ENCODE results near the gene RIPOR2. TPM values are rescaled to one million over a fixed set of nuclear protein-coding genes. Genes with fewer than 3 reads are reported as not detected.

RIPOR2 gene
- total and polyA plus RNA-seq, 2 of the 13 experiments (the other 11 are each of a cell fraction or from before 2014, with no cell fraction given), result 0.02 to 0.05 TPM

DNA sequence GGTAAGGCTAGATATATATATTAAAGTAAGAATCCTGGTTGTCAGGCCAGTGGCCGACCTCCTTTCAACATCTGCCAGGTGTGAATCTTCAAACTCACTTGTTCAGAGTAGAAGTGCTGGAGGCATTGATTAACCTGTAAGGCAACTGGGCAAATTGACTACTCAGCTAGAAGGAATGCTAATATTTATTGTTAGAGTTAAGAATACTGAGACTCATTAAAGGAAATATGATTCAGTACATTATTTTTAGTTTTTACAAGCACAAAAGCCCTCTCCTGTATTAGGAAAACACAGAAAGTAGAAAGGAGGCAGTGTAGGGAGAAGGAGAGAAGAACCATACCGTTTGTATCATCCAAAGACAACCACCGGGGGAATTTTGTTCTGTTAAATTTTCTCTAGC lies 53.5 kb downstream of the RIPOR2 start:
- ChIA-PET POLR2A (no interaction called here), CTCF (ENCODE audit: low intra/inter-chr PET ratio, low total read pairs) (no interaction called here)
- ATAC-seq (no peak), FAIRE-seq (no peak), DNase-seq (ENCODE audit: low spot score) (no peak)
- intact Hi-C loops (cut with micrococcal nuclease; ENCODE audit: unreplicated experiment) (no loop called here), in situ Hi-C loops (cut with HindIII; ENCODE audit: extremely low pct_ligation_motif_present, low pct_unique_long_range_greater_than_20kb) (no loop called here)
- H3K27me3 ChIP-seq (ENCODE audit: control insufficient read depth in 1 of 2, insufficient read depth in 2 of 2, low read length in 2 of 2), result peaks cover 0 to 15% of the 10 kb centered on the region in 2 experiments; a peak in 2 of 5 replicates
- TF ChIP-seq, protein P1, sequence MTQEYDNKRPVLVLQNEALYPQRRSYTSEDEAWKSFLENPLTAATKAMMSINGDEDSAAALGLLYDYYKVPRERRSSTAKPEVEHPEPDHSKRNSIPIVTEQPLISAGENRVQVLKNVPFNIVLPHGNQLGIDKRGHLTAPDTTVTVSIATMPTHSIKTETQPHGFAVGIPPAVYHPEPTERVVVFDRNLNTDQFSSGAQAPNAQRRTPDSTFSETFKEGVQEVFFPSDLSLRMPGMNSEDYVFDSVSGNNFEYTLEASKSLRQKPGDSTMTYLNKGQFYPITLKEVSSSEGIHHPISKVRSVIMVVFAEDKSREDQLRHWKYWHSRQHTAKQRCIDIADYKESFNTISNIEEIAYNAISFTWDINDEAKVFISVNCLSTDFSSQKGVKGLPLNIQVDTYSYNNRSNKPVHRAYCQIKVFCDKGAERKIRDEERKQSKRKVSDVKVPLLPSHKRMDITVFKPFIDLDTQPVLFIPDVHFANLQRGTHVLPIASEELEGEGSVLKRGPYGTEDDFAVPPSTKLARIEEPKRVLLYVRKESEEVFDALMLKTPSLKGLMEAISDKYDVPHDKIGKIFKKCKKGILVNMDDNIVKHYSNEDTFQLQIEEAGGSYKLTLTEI (CRISPR knock-in tag; conservative IDR thresholded peaks at IDR 0.05), result no peak
- TF ChIP-seq HOXA7 (CRISPR knock-in tag; IDR thresholded peaks at IDR 0.05) (no peak), PPARG (CRISPR knock-in tag; conservative IDR thresholded peaks at IDR 0.05) (no peak), THAP11 (CRISPR knock-in tag; IDR thresholded peaks at IDR 0.05) (no peak), SKIL (CRISPR knock-in tag; IDR thresholded peaks at IDR 0.05; ENCODE audit: borderline replicate concordance) (no peak), ZNF7 (CRISPR knock-in tag; IDR thresholded peaks at IDR 0.05) (no peak), AGO2 (optimal IDR thresholded peaks at IDR 0.05; ENCODE audit: low read depth, low read length) (no peak), NFATC3 (CRISPR knock-in tag; IDR thresholded peaks at IDR 0.05) (no peak)
- TF ChIP-seq, protein P2, sequence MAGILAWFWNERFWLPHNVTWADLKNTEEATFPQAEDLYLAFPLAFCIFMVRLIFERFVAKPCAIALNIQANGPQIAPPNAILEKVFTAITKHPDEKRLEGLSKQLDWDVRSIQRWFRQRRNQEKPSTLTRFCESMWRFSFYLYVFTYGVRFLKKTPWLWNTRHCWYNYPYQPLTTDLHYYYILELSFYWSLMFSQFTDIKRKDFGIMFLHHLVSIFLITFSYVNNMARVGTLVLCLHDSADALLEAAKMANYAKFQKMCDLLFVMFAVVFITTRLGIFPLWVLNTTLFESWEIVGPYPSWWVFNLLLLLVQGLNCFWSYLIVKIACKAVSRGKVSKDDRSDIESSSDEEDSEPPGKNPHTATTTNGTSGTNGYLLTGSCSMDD (CRISPR knock-in tag; IDR thresholded peaks at IDR 0.05), result no peak
- TF ChIP-seq, protein P3, sequence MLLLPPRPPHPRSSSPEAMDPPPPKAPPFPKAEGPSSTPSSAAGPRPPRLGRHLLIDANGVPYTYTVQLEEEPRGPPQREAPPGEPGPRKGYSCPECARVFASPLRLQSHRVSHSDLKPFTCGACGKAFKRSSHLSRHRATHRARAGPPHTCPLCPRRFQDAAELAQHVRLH (CRISPR knock-in tag; IDR thresholded peaks at IDR 0.05; ENCODE audit: borderline replicate concordance, low read depth), result no peak
- TF ChIP-seq, protein P4, sequence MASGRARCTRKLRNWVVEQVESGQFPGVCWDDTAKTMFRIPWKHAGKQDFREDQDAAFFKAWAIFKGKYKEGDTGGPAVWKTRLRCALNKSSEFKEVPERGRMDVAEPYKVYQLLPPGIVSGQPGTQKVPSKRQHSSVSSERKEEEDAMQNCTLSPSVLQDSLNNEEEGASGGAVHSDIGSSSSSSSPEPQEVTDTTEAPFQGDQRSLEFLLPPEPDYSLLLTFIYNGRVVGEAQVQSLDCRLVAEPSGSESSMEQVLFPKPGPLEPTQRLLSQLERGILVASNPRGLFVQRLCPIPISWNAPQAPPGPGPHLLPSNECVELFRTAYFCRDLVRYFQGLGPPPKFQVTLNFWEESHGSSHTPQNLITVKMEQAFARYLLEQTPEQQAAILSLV (CRISPR knock-in tag; IDR thresholded peaks at IDR 0.05; ENCODE audit: borderline replicate concordance), result no peak
- H3K36me3 ChIP-seq (replicated peaks in 1 of 2; ENCODE audit: control insufficient read depth in 1 of 2, insufficient read depth in 2 of 2, low read length in 2 of 2), result no peaks in the 10 kb centered on the region
- no peaks in the 10 kb centered on the region for H4K20me1 ChIP-seq (ENCODE audit: insufficient read depth, low read length)
- no TSS peak for BruUV-seq (replicated peaks)
- no peak overlapping the region for H3K27ac ChIP-seq (ENCODE audit: extremely low read length, insufficient read depth, low read length)
- no peaks in the 10 kb centered on the region for H3K4me1 ChIP-seq (ENCODE audit: insufficient read depth, low read length)
- no peak overlapping the region for H3K9ac ChIP-seq (ENCODE audit: insufficient read depth, low read depth, low read length)
- H3K9me3 ChIP-seq (ENCODE audit: low read length), result no peaks in the 10 kb centered on the region
- no peak overlapping the region for H2AFZ ChIP-seq (ENCODE audit: low read length)
- 2% methylated on average over 3 of the region's 3 CpGs for WGBS (ENCODE audit: low lambda C conversion rate)
- no peaks in the 10 kb centered on the region for H3K79me2 ChIP-seq (ENCODE audit: insufficient read depth, low read length)
- H3K4me2 ChIP-seq (ENCODE audit: low read depth, low read length), result no peak overlapping the region
- no peak overlapping the region for H3K4me3 ChIP-seq (replicated peaks in 1 of 3; ENCODE audit: insufficient read depth in 1 of 3, low read depth in 2 of 3, low read length in 3 of 3)
